Heart left ventricle (tissue), 16 donors: ENCODE data around the gene ITPR2. TPM values are rescaled to one million over a fixed set of nuclear protein-coding genes. Genes with fewer than 3 reads are reported as not detected.

ENCODE experiments used
- ATAC-seq, 4 donors: fragments of 200-7000 bp; cut with Tn5 transposase; one replicate each; pipeline ENCODE4 v1.9.1; 2020 to 2022; ENCODE audit warnings: moderate library complexity in 4 of 4, mild to moderate bottlenecking in 3 of 4, moderate number of reproducible peaks in 1 of 4
- DNase-seq, 5 donors: peaks; one replicate each; pipeline ENCODE4 v3.0.0-alpha.2; 2020
- H3K27ac ChIP-seq, 12 donors: fragments of 200-600 bp; sonication (generic) in 4 of 12; one replicate each; pipeline versions ENCODE4 v1.5.0 to v1.8.0; 2016 to 2022; ENCODE audit warnings: mild to moderate bottlenecking in 2 of 12
- H3K27me3 ChIP-seq, 9 donors: fragments of 200-600 bp; sonication (generic) in 2 of 9; one replicate each; pipeline versions ENCODE4 v1.5.1 to v1.8.0; 2016 to 2022; ENCODE audit warnings: mild to moderate bottlenecking in 3 of 9
- H3K36me3 ChIP-seq, 9 donors: fragments of 200-600 bp; sonication (generic) in 2 of 9; one replicate each; pipeline versions ENCODE4 v1.5.0 to v1.8.0; 2018 to 2022; ENCODE audit warnings: mild to moderate bottlenecking in 2 of 9
- H3K4me1 ChIP-seq, 12 donors: fragments of 200-600 bp; sonication (generic) in 4 of 12; one replicate each; pipeline versions ENCODE4 v1.5.0 to v1.8.0; 2016 to 2022; ENCODE audit warnings: mild to moderate bottlenecking in 3 of 12
- H3K4me3 ChIP-seq, 12 donors: fragments of 200-600 bp; sonication (generic) in 4 of 12; one replicate each; pipeline versions ENCODE4 v1.5.0 to v1.8.0; 2017 to 2022; ENCODE audit warnings: mild to moderate bottlenecking in 9 of 12, moderate library complexity in 4 of 12
- H3K9me3 ChIP-seq, 12 donors: fragments of 200-600 bp; sonication (generic) in 4 of 12; one replicate each; pipeline versions ENCODE4 v1.5.0 to v1.8.0; 2016 to 2022; ENCODE audit warnings: mild to moderate bottlenecking in 1 of 12
- CTCF ChIP-seq, 12 donors: fragments of 200-600 bp; sonication (generic) in 4 of 12; IDR thresholded peaks; one replicate each; pipeline versions ENCODE4 v1.5.0 to v1.8.0; 2018 to 2022; ENCODE audit warnings: antibody characterized with exemption in 12 of 12, mild to moderate bottlenecking in 5 of 12
- POLR2A ChIP-seq, 2 donors: fragments of 450-650 bp; IDR thresholded peaks; one replicate each; pipeline ENCODE4 v1.6.1; 2017; ENCODE audit warnings: antibody characterized with exemption in 2 of 2, mild to moderate bottlenecking in 2 of 2, moderate library complexity in 2 of 2
- WGBS, 4 donors: extraction: QIAGEN DNeasy Blood & Tissue Kit in 2 of 4; methylation state at CpG; one replicate each; pipeline versions ENCODE4 v1.1.5 to v1.1.7; 2013 to 2018; 5-methylcytosine and 5-hydroxymethylcytosine counted together
- intact Hi-C, 10 donors: fragments of 100-400 bp; cut with DNase I; formaldehyde crosslinking; loops; one replicate each; pipeline versions ENCODE4 v1.11.1 to v1.14.2; 2022
- polyA plus RNA-seq, 2 donors: library from polyadenylated mRNA; stranded (reverse); fragments of 200-250 nt; gene quantifications; one replicate each; pipeline ENCODE4 v1.2.3, GENCODE V29; 2013
- total RNA-seq, 9 donors: library from RNA; depleted of rRNA in 2 of 9; stranded (reverse); fragments of >200 nt in 2 of 9; fragmentation: NEBNext Ultra II Directional in 3 of 9; extraction: Animal tissue kit (Norgen Biotek cat#: 25700) in 3 of 9; gene quantifications; one replicate each; pipeline versions ENCODE4 v1.1.0 to v1.2.4, GENCODE V29; 2016 to 2023
- donor health status: ischemic (EF 13 %, LVEDD 7.1; RV severe dilation, severe dysfunction).
- donor health status: healthy with polysubstance abuse.
- donor health status: DM: no; HTN: yes; CAD: no.
- donor health status: DM: no; HTN: no; CAD: no.
- donor health status: ischemic (EF 25% LVEDD 6.9; RV normal size, moderate dysfunction).
- donor health status: ischemic (EF 25% LVEDD 5.7; RV mildly dilated, moderate dysfunction).
- donor health status: healthy.
- donor health status: DM: yes; HTN: yes; CAD: no.
- donor health status: ischemic (EF 35%, LVEDD 5.7; RV mildly dilated, moderate dysfunction).
- donor health status: nonischemic (EF 11% LVEDD 7.7; RV severe dilation, severe dysfunction).
- donor health status: DM: yes; HTN: yes; CAD: no.
- donor health status: PGD.
- donor health status: ischemic (EF 29% LVEDD 5.4; RV normal size, mild dysfunction).
- donor health status: nonischemic (EF 23%, LVEDD 6.1; RV moderate dilation, normal function).

ITPR2 gene
- total and polyA plus RNA-seq, 11 donors, result 3.4 to 45.6 (median 11.8) TPM

- intact Hi-C loops, result loop anchor here in 4 of 10 donors (5.0 to 10.0 kb wide), 2 partner anchors 107 to 109 kb away; partner anchors contain the start of gene ITPR2 (in 4 of the 4)
- Histone ChIP-seq H3K27ac (no peak overlapping the region), H3K27me3 (no peaks in the 10 kb centered on the region), H3K9me3 (peaks cover 0 to 8% (median 0%) of the 10 kb centered on the region in 12 donors), H3K4me1 (peaks cover 0 to 43% (median 26%) of the 10 kb centered on the region in 12 donors), H3K36me3 (peaks cover 0 to 7% (median 0%) of the 10 kb centered on the region in 9 donors), H3K4me3 (no peak overlapping the region)
- ATAC-seq (no peak), DNase-seq (no peak)
- 96 to 98% (median 96%) methylated on average over 2 of the region's 2 CpGs for WGBS, 4 donors
- TF ChIP-seq POLR2A (IDR thresholded peaks at IDR 0.05) (no peak), CTCF (IDR thresholded peaks at IDR 0.05) (no peak)
These were observed 107.6 kb downstream of the ITPR2 start for GRCh38 chr12:26725276-26725916.

- Histone ChIP-seq H3K4me1 (peaks cover 0 to 43% (median 25%) of the 10 kb centered on the region in 12 donors), H3K4me3 (no peak overlapping the region), H3K27ac (peak overlapping the region in 7 of 12 donors; percentile 17 to 64 (median 36)), H3K27me3 (no peaks in the 10 kb centered on the region), H3K36me3 (peaks cover 0 to 8% (median 0%) of the 10 kb centered on the region in 9 donors), H3K9me3 (peaks cover 0 to 7% (median 0%) of the 10 kb centered on the region in 12 donors)
- intact Hi-C loops, result loop anchor here in 3 of 10 donors (5.0 to 10.0 kb wide), 2 partner anchors 108 to 110 kb away; partner anchors contain the start of gene ITPR2 (in 3 of the 3)
- DNase-seq (no peak), ATAC-seq (no peak)
- WGBS, 4 donors, result 57 to 74% (median 64%) methylated on average over 4 of the region's 4 CpGs
- TF ChIP-seq POLR2A (IDR thresholded peaks at IDR 0.05) (no peak), CTCF (IDR thresholded peaks at IDR 0.05) (no peak)
These were observed 108.7 kb downstream of the ITPR2 start for GRCh38 chr12:26724309-26724702.

- H3K9me3 ChIP-seq, result peaks cover 0 to under 1% (median 0%) of the 10 kb centered on the region in 12 donors
- H3K4me1 ChIP-seq, result peaks cover 0 to 43% (median 25%) of the 10 kb centered on the region in 12 donors
- H3K4me3 ChIP-seq, result peak overlapping the region in 1 of 12 donors; percentile 1
- H3K27me3 ChIP-seq, result no peaks in the 10 kb centered on the region
- WGBS, 4 donors, result 66 to 74% (median 67%) methylated on average over 8 of the region's 8 CpGs
- ATAC-seq (peak; percentile 86 to 92 (median 90)), DNase-seq (peak in 1 of 5 donors; percentile 33)
- peak overlapping the region in 9 of 12 donors; percentile 17 to 64 (median 36) for H3K27ac ChIP-seq
- peaks cover 0 to 8% (median 0%) of the 10 kb centered on the region in 9 donors for H3K36me3 ChIP-seq
- intact Hi-C loops, result loop anchor here in 3 of 10 donors (5.0 to 10.0 kb wide), 2 partner anchors 109 to 111 kb away; partner anchors contain the start of gene ITPR2 (in 3 of the 3)
- no peak for TF ChIP-seq CTCF (IDR thresholded peaks at IDR 0.05)
- TF ChIP-seq POLR2A (IDR thresholded peaks at IDR 0.05), result no peak
These were observed 109.3 kb downstream of the ITPR2 start for GRCh38 chr12:26723379-26724308.
